ENCODE measurements around the gene ZC3H12D. TPM values are rescaled to one million over a fixed set of nuclear protein-coding genes. Genes with fewer than 3 reads are reported as not detected.

Gene ZC3H12D
- total RNA-seq, 1 donor from 2014 or later, result 2.1 TPM

- ATAC-seq, result no peak
- Histone ChIP-seq H3K9me3 (no peaks in the 10 kb centered on the region), H3K36me3 (no peaks in the 10 kb centered on the region), H3K4me3 (no peak overlapping the region), H3K27me3 (no peaks in the 10 kb centered on the region), H3K4me1 (no peaks in the 10 kb centered on the region), H3K27ac (no peak overlapping the region)
- TF ChIP-seq CTCF (IDR thresholded peaks at IDR 0.05), result no peak
- intact Hi-C loops (cut with DNase I), result no loop called here
- DNase-seq, result no peak
Observed at GRCh38 chr6:149474108-149474935, 10.5 kb downstream of the ZC3H12D start.

GRCh38 chr6:149473080-149474052, 11.4 kb downstream of the ZC3H12D start:
- Histone ChIP-seq H3K27ac (no peak overlapping the region), H3K4me1 (no peaks in the 10 kb centered on the region), H3K9me3 (no peaks in the 10 kb centered on the region), H3K36me3 (no peaks in the 10 kb centered on the region), H3K4me3 (no peak overlapping the region), H3K27me3 (no peaks in the 10 kb centered on the region)
- ATAC-seq, result peak; percentile 71
- no peak for TF ChIP-seq CTCF (IDR thresholded peaks at IDR 0.05)
- intact Hi-C loops (cut with DNase I), result no loop called here
- DNase-seq, result no peak

GRCh38 chr6:149472241-149472640, 12.6 kb downstream of the ZC3H12D start:
- no peak for TF ChIP-seq CTCF (IDR thresholded peaks at IDR 0.05)
- H3K9me3 ChIP-seq, result no peaks in the 10 kb centered on the region
- no peaks in the 10 kb centered on the region for H3K27me3 ChIP-seq
- no peaks in the 10 kb centered on the region for H3K36me3 ChIP-seq
- H3K27ac ChIP-seq, result no peak overlapping the region
- DNase-seq, result no peak
- intact Hi-C loops (cut with DNase I), result no loop called here
- H3K4me1 ChIP-seq, result no peaks in the 10 kb centered on the region
- no peak for ATAC-seq
- H3K4me3 ChIP-seq, result no peak overlapping the region

GRCh38 chr6:149471801-149472200, 13.0 kb downstream of the ZC3H12D start:
- ATAC-seq, result no peak
- H3K4me3 ChIP-seq, result no peak overlapping the region
- H3K27me3 ChIP-seq, result no peaks in the 10 kb centered on the region
- H3K9me3 ChIP-seq, result no peaks in the 10 kb centered on the region
- DNase-seq, result no peak
- no peak for TF ChIP-seq CTCF (IDR thresholded peaks at IDR 0.05)
- H3K4me1 ChIP-seq, result no peaks in the 10 kb centered on the region
- H3K36me3 ChIP-seq, result no peaks in the 10 kb centered on the region
- H3K27ac ChIP-seq, result no peak overlapping the region
- intact Hi-C loops (cut with DNase I), result no loop called here

- intact Hi-C loops (cut with DNase I), result no loop called here
- Histone ChIP-seq H3K36me3 (no peaks in the 10 kb centered on the region), H3K9me3 (no peaks in the 10 kb centered on the region), H3K27ac (no peak overlapping the region), H3K4me1 (no peaks in the 10 kb centered on the region), H3K27me3 (no peaks in the 10 kb centered on the region), H3K4me3 (no peak overlapping the region)
- no peak for TF ChIP-seq CTCF (IDR thresholded peaks at IDR 0.05)
- ATAC-seq (no peak), DNase-seq (no peak)
Observed at GRCh38 chr6:149470948-149471347, 13.9 kb downstream of the ZC3H12D start.
